Lung (tissue), 12 donors: ENCODE data around the gene FYCO1. TPM values are rescaled to one million over a fixed set of nuclear protein-coding genes. Genes with fewer than 3 reads are reported as not detected.

ENCODE experiments used
- ATAC-seq: fragments of 200-7000 bp; cut with Tn5 transposase; one replicate; pipeline ENCODE4 v1.9.1; 2020; ENCODE audit warnings: moderate number of reproducible peaks; ENCODE audit not compliant: insufficient read depth, low FRiP score
- DNase-seq, 3 donors: peaks; one replicate each; pipeline ENCODE4 v3.0.0-alpha.2; 2013 to 2017
- H3K27ac ChIP-seq, 2 donors: one replicate each; pipeline ENCODE4 v1.5.1; 2013; ENCODE audit warnings: mild to moderate bottlenecking in 2 of 2, moderate library complexity in 2 of 2, control low read depth in 1 of 2, inconsistent platforms in 1 of 2, low read depth in 1 of 2, low read length in 1 of 2
- H3K27me3 ChIP-seq, 3 donors: one replicate each; pipeline ENCODE4 v1.5.1; 2013; ENCODE audit warnings: low read length in 2 of 3; ENCODE audit not compliant: control insufficient read depth in 3 of 3, insufficient read depth in 3 of 3
- H3K36me3 ChIP-seq, 4 donors: one replicate each; pipeline ENCODE4 v1.5.1; 2013; ENCODE audit warnings: low read length in 4 of 4, mild to moderate bottlenecking in 1 of 4, moderate library complexity in 1 of 4; ENCODE audit not compliant: control insufficient read depth in 4 of 4, insufficient read depth in 4 of 4
- H3K4me1 ChIP-seq, 5 donors: one replicate each; pipeline ENCODE4 v1.5.1; 2013; ENCODE audit warnings: low read length in 5 of 5, mild to moderate bottlenecking in 2 of 5, moderate library complexity in 1 of 5; ENCODE audit not compliant: control insufficient read depth in 5 of 5, insufficient read depth in 5 of 5
- H3K4me3 ChIP-seq: one replicate; pipeline ENCODE4 v1.5.1; 2013; ENCODE audit warnings: mild to moderate bottlenecking, control low read depth, moderate library complexity
- H3K9ac ChIP-seq, 2 donors: one replicate each; pipeline ENCODE4 v1.5.1; 2013; ENCODE audit warnings: low read length in 2 of 2, control low read depth in 1 of 2; ENCODE audit not compliant: insufficient read depth in 1 of 2
- H3K9me3 ChIP-seq, 4 donors: one replicate each; pipeline ENCODE4 v1.5.1; 2013; ENCODE audit warnings: low read length in 3 of 4, mild to moderate bottlenecking in 1 of 4, moderate library complexity in 1 of 4; ENCODE audit not compliant: control insufficient read depth in 4 of 4, insufficient read depth in 3 of 4
- CTCF ChIP-seq: IDR thresholded peaks from 2 replicates; pipeline ENCODE4 v1.5.1; 2012; ENCODE audit warnings: mild to moderate bottlenecking; ENCODE audit errors: control extremely low read depth, extremely low read depth
- WGBS, 2 donors: extraction: QIAGEN DNeasy Blood & Tissue Kit; methylation state at CpG; one replicate each; pipeline ENCODE4 v1.1.7; 2013; 5-methylcytosine and 5-hydroxymethylcytosine counted together
- polyA plus RNA-seq, 2 donors: library from polyadenylated mRNA; stranded (reverse); fragments of 200-250 nt; gene quantifications; one replicate each; pipeline ENCODE4 v1.2.1, GENCODE V29; 2013
- total RNA-seq, 2 donors: library from RNA; depleted of rRNA in 1 of 2; stranded (reverse); fragments of >200 nt in 1 of 2; gene quantifications; one replicate each; pipeline ENCODE4 v1.2.1, GENCODE V29; 2014 to 2021
- donor health status: control.
- donor health status: control.
- donor health status: Bipolar disorder and iron deficiency.
- donor health status: healthy.
- donor health status: DM: yes; HTN: yes; CAD: no.

Gene FYCO1
- total and polyA plus RNA-seq, 4 donors, result 11.3 to 38.7 (median 23.2) TPM

GRCh38 chr3:46024131-46024530 is 28.5 kb upstream of the FYCO1 start:
- ATAC-seq, result no peak
- no peak overlapping the region for H3K27ac ChIP-seq
- peak in 2 of 3 donors; percentile 16 to 56 for DNase-seq
- H3K9me3 ChIP-seq, result peaks cover 0 to 10% (median 3%) of the 10 kb centered on the region in 4 donors
- 46 to 47% methylated on average over 3 of the region's 3 CpGs for WGBS, 2 donors
- H3K4me3 ChIP-seq, result no peak overlapping the region
- no peaks in the 10 kb centered on the region for H3K4me1 ChIP-seq
- H3K27me3 ChIP-seq, result no peaks in the 10 kb centered on the region
- no peak for TF ChIP-seq CTCF
- H3K36me3 ChIP-seq, result no peaks in the 10 kb centered on the region
- H3K9ac ChIP-seq, result no peak overlapping the region

- WGBS, 2 donors, result 91 to 93% methylated on average over 34 of the region's 34 CpGs
- Histone ChIP-seq H3K36me3 (no peaks in the 10 kb centered on the region), H3K27ac (no peak overlapping the region)
Observed at GRCh38 chr3:46022909-46023785, 27.5 kb upstream of the FYCO1 start.

GRCh38 chr3:46021516-46021915 is 25.9 kb upstream of the FYCO1 start:
- 95 to 97% methylated on average over 8 of the region's 8 CpGs for WGBS, 2 donors
- no peak overlapping the region for H3K27ac ChIP-seq
- no peak overlapping the region for H3K4me3 ChIP-seq
- no peak overlapping the region for H3K9ac ChIP-seq
- no peaks in the 10 kb centered on the region for H3K9me3 ChIP-seq
- H3K4me1 ChIP-seq, result no peaks in the 10 kb centered on the region
- H3K36me3 ChIP-seq, result no peaks in the 10 kb centered on the region
- no peak for ATAC-seq
- DNase-seq, result no peak
- H3K27me3 ChIP-seq, result no peaks in the 10 kb centered on the region
- TF ChIP-seq CTCF, result no peak

More at GRCh38 chr3:46022909-46023785, 27.5 kb upstream of the FYCO1 start:
- TF ChIP-seq CTCF, result no peak
- peaks cover 0 to 6% (median 3%) of the 10 kb centered on the region in 4 donors for H3K9me3 ChIP-seq
- ATAC-seq (no peak), DNase-seq (no peak)
- H3K27me3 ChIP-seq, result no peaks in the 10 kb centered on the region
- H3K4me1 ChIP-seq, result no peaks in the 10 kb centered on the region
- H3K4me3 ChIP-seq, result no peak overlapping the region
- H3K9ac ChIP-seq, result no peak overlapping the region
